Endometrium (tissue), 2 donors: ENCODE measurements around the gene RGS14.
"Not testable (repeated sequence)": the region's sequence is repeated elsewhere in the genome, so short reads cannot be mapped to it uniquely, and the experiment has no call there.

ENCODE experiments used
- FAIRE-seq: peaks from 2 replicates; lab custom pipeline; 2012; peaks lifted over from hg19 to GRCh38; lab: Jason Lieb, UNC
- donor health status: control.
- donor health status: control.

Gene RGS14

GRCh38 chr5:177366528-177367322, 9.0 kb downstream of the RGS14 start:
- no peak for FAIRE-seq

- FAIRE-seq = no peak
Observed at GRCh38 chr5:177367323-177367848, 9.7 kb downstream of the RGS14 start.

GRCh38 chr5:177367981-177368868, 10.5 kb downstream of the RGS14 start:
- no peak for FAIRE-seq

GRCh38 chr5:177368869-177369644, 11.3 kb downstream of the RGS14 start:
- no peak for FAIRE-seq

- FAIRE-seq = no peak
Observed at GRCh38 chr5:177369645-177370440, 12.1 kb downstream of the RGS14 start.

GRCh38 chr5:177370488-177371119, 12.9 kb downstream of the RGS14 start:
- FAIRE-seq = no peak

- no peak for FAIRE-seq
Observed at GRCh38 chr5:177371120-177372033, 13.7 kb downstream of the RGS14 start.

- no peak for FAIRE-seq
Observed at GRCh38 chr5:177372034-177372896, 14.5 kb downstream of the RGS14 start.

GRCh38 chr5:177372910-177373309, 15.2 kb downstream of the RGS14 start:
- FAIRE-seq = no peak

- FAIRE-seq = no peak
Observed at GRCh38 chr5:177373806-177374205, 16.1 kb downstream of the RGS14 start.

GRCh38 chr5:177374211-177374610, 16.5 kb downstream of the RGS14 start:
- FAIRE-seq = no peak

GRCh38 chr5:177375516-177375915, 17.8 kb downstream of the RGS14 start:
- not testable (repeated sequence) for FAIRE-seq

- FAIRE-seq = no peak
Observed at GRCh38 chr5:177376107-177376506, 18.4 kb downstream of the RGS14 start.

GRCh38 chr5:177377851-177378776, 20.4 kb downstream of the RGS14 start:
- no peak for FAIRE-seq

- no peak for FAIRE-seq
Observed at GRCh38 chr5:177378884-177379883, 21.5 kb downstream of the RGS14 start.

- no peak for FAIRE-seq
Observed at GRCh38 chr5:177380805-177381126, 23.0 kb downstream of the RGS14 start.
